ENCODE measurements around the gene ZBTB34.

Gene ZBTB34

GRCh38 chr9:126932871-126933321 lies 72.5 kb downstream of the ZBTB34 start:
- DNase-seq, result no peak

GRCh38 chr9:126933334-126933980 lies 73.0 kb downstream of the ZBTB34 start:
- DNase-seq, result no peak

GRCh38 chr9:126934441-126934840 lies 74.0 kb downstream of the ZBTB34 start:
- no peak for DNase-seq
